Body of pancreas (tissue), 4 donors: ENCODE data around the gene TMEM245. TPM values are rescaled to one million over a fixed set of nuclear protein-coding genes. Genes with fewer than 3 reads are reported as not detected.

Experiments used
- ATAC-seq: fragments of 150-250 bp; one replicate; pipeline ENCODE4 v1.9.1; 2016
- DNase-seq, 4 donors: peaks; one replicate each; pipeline ENCODE4 v3.0.0-alpha.2; 2019
- H3K27ac ChIP-seq, 4 donors: fragments of 200-600 bp; sonication (generic); 1 replicate in 3 of 4; 2 replicates in 1 of 4; pipeline versions ENCODE4 v1.5.1 to v1.6.1; 2016 to 2019; ENCODE audit warnings: mild to moderate bottlenecking in 1 of 4, mixed read lengths in 1 of 4, moderate library complexity in 1 of 4
- H3K27me3 ChIP-seq, 2 donors: fragments of 200-600 bp; sonication (generic); one replicate each; pipeline ENCODE4 v1.6.0; 2016; ENCODE audit warnings: mild to moderate bottlenecking in 1 of 2
- H3K36me3 ChIP-seq, 2 donors: fragments of 200-600 bp; sonication (generic); replicated peaks in 1 of 2; 2 replicates each; pipeline ENCODE4 v1.5.1; 2016; ENCODE audit warnings: low read depth in 2 of 2; ENCODE audit not compliant: insufficient read depth in 1 of 2
- H3K4me1 ChIP-seq: fragments of 200-600 bp; sonication (generic); one replicate; pipeline ENCODE4 v1.6.0; 2016
- H3K4me3 ChIP-seq, 2 donors: fragments of 200-600 bp; sonication (generic); 1 replicate in 1 of 2; 2 replicates in 1 of 2; pipeline ENCODE4 v1.5.1; 2016 to 2019
- H3K9me3 ChIP-seq, 3 donors: fragments of 200-600 bp; sonication (generic); 1 replicate in 2 of 3; 2 replicates in 1 of 3; pipeline ENCODE4 v1.5.1; 2016
- CTCF ChIP-seq, 7 experiments: fragments of 450-650 bp in 4 of 7; fragments of 200-600 bp in 3 of 7; sonication (generic) in 3 of 7; IDR thresholded peaks; one replicate each; pipeline ENCODE4 v1.5.1; 2016 to 2019; ENCODE audit warnings: antibody characterized with exemption in 7 of 7
- POLR2A ChIP-seq, 3 donors: fragments of 450-650 bp; IDR thresholded peaks; one replicate each; pipeline ENCODE4 v1.6.1; 2016; ENCODE audit warnings: antibody characterized with exemption in 3 of 3, mild to moderate bottlenecking in 2 of 3
- WGBS, 2 donors: methylation state at CpG; one replicate each; pipeline ENCODE4 v1.1.5; 2017; 5-methylcytosine and 5-hydroxymethylcytosine counted together
- intact Hi-C: fragments of 100-400 bp; cut with DNase I; formaldehyde crosslinking; loops from one replicate; pipeline ENCODE4 v1.15.1; 2023
- total RNA-seq, 2 donors: library from RNA; depleted of rRNA; stranded (reverse); fragments of >200 nt; gene quantifications; one replicate each; pipeline ENCODE4 v1.1.0, GENCODE V29; 2016

TMEM245 gene
- total RNA-seq, 2 donors from 2014 or later, result 38.9 to 47.0 TPM

- Histone ChIP-seq H3K4me1 (no peaks in the 10 kb centered on the region), H3K27ac (no peak overlapping the region), H3K36me3 (no peaks in the 10 kb centered on the region), H3K27me3 (no peaks in the 10 kb centered on the region), H3K9me3 (no peaks in the 10 kb centered on the region), H3K4me3 (no peak overlapping the region)
- intact Hi-C loops, result no loop called here
- ATAC-seq (no peak), DNase-seq (no peak)
- 86 to 100% methylated on average over 1 of the region's 1 CpG for WGBS, 2 donors
- no peak for TF ChIP-seq CTCF (IDR thresholded peaks at IDR 0.05)
These were observed 20.1 kb upstream of the TMEM245 start for GRCh38 chr9:109139851-109140250.

GRCh38 chr9:109138421-109138820 lies 18.7 kb upstream of the TMEM245 start:
- intact Hi-C loops, result no loop called here
- 95 to 100% methylated on average over 2 of the region's 2 CpGs for WGBS, 2 donors
- TF ChIP-seq POLR2A (IDR thresholded peaks at IDR 0.05), result no peak
- TF ChIP-seq CTCF (IDR thresholded peaks at IDR 0.05), result no peak

GRCh38 chr9:109134167-109134578 lies 14.4 kb upstream of the TMEM245 start:
- Histone ChIP-seq H3K4me3 (no peak overlapping the region), H3K27ac (no peak overlapping the region), H3K9me3 (peaks cover 0 to 3% (median 0%) of the 10 kb centered on the region in 3 donors), H3K27me3 (no peaks in the 10 kb centered on the region), H3K36me3 (no peaks in the 10 kb centered on the region), H3K4me1 (no peaks in the 10 kb centered on the region)
- intact Hi-C loops, result no loop called here
- no peak for DNase-seq
- 65 to 89% methylated on average over 1 of the region's 1 CpG for WGBS, 2 donors
- TF ChIP-seq POLR2A (IDR thresholded peaks at IDR 0.05) (no peak), CTCF (IDR thresholded peaks at IDR 0.05) (no peak)
- ATAC-seq, result no peak

More at GRCh38 chr9:109138421-109138820, 18.7 kb upstream of the TMEM245 start:
- H3K9me3 ChIP-seq, result no peaks in the 10 kb centered on the region
- H3K27ac ChIP-seq, result no peak overlapping the region
- no peak for ATAC-seq
- H3K4me3 ChIP-seq, result no peak overlapping the region
- H3K27me3 ChIP-seq, result no peaks in the 10 kb centered on the region
- H3K4me1 ChIP-seq, result no peaks in the 10 kb centered on the region
- H3K36me3 ChIP-seq, result no peaks in the 10 kb centered on the region
- no peak for DNase-seq

GRCh38 chr9:109133533-109133932 lies 13.8 kb upstream of the TMEM245 start:
- Histone ChIP-seq H3K27me3 (no peaks in the 10 kb centered on the region), H3K4me3 (no peak overlapping the region), H3K9me3 (peaks cover 0 to 3% (median 0%) of the 10 kb centered on the region in 3 donors), H3K27ac (no peak overlapping the region), H3K36me3 (no peaks in the 10 kb centered on the region), H3K4me1 (no peaks in the 10 kb centered on the region)
- 94 to 96% methylated on average over 2 of the region's 2 CpGs for WGBS, 2 donors
- no peak for ATAC-seq
- intact Hi-C loops, result no loop called here
- TF ChIP-seq POLR2A (IDR thresholded peaks at IDR 0.05) (no peak), CTCF (IDR thresholded peaks at IDR 0.05) (no peak)
- DNase-seq, result no peak

- no peak for TF ChIP-seq POLR2A (IDR thresholded peaks at IDR 0.05)
- Histone ChIP-seq H3K27ac (no peak overlapping the region), H3K27me3 (no peaks in the 10 kb centered on the region), H3K9me3 (peaks cover 0 to 3% (median 0%) of the 10 kb centered on the region in 3 donors), H3K4me1 (no peaks in the 10 kb centered on the region), H3K4me3 (no peak overlapping the region), H3K36me3 (no peaks in the 10 kb centered on the region)
- 58 to 64% methylated on average over 2 of the region's 2 CpGs for WGBS, 2 donors
- intact Hi-C loops, result no loop called here
- ATAC-seq, result no peak
- no peak for DNase-seq
These were observed 12.8 kb upstream of the TMEM245 start for GRCh38 chr9:109132567-109133021.
